Medulla oblongata (tissue), 1 donor: Measurements from ENCODE around the gene SPATA31C2.
"Not testable (repeated sequence)": the region's sequence is repeated elsewhere in the genome, so short reads cannot be mapped to it uniquely, and the experiment has no call there.

Experiments used
- DNase-seq: peaks from one replicate; pipeline ENCODE4 v3.0.0-alpha.2; 2015; ENCODE audit errors: extremely low spot score

The SPATA31C2 gene

DNA sequence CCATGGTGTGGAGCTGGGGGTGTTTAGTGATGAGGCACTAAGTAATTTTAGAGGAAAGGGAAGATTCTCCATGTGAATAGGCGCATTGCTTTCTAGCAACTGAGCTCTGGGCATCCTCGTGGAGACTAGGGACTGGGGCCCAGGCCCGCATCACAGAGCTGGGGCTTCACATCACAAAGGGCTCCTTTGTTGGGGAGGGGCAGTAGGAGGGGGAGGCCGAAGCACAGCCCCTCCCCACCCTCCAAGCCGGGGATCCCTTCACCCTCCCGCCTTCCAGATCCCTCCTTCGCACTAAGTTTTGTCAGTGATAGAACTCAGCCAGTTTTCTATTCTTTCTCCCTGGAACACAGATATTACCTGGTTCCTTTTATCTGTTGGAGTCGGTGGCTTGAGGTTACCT is at the start of gene SPATA31C2:
SPATA31C2 (minus strand) TSS at position 101 of the 400 bp plus-strand sequence; CDS start at position 72, 29 bp downstream.
- DNase-seq: not testable (repeated sequence)

DNA sequence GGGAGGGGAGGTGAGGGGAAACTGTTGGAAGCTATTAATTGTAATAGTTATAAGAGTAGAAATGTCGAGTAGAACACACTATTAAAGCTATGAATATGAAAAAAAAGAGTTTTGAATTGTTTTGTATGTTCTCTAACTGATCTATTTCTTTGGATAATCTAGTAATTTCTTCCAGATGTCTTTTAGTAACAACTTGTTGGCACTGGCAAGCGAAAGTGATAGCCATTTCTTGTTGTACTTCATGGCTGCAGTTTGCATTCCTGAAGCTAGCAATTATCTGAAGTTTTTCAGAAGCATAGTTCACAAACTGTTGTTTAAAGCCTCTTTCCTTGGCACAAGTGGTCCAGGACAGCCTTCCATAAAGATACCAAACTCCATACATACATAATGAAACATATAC is 49.4 kb upstream of the SPATA31C2 start:
- no peak for DNase-seq

DNA sequence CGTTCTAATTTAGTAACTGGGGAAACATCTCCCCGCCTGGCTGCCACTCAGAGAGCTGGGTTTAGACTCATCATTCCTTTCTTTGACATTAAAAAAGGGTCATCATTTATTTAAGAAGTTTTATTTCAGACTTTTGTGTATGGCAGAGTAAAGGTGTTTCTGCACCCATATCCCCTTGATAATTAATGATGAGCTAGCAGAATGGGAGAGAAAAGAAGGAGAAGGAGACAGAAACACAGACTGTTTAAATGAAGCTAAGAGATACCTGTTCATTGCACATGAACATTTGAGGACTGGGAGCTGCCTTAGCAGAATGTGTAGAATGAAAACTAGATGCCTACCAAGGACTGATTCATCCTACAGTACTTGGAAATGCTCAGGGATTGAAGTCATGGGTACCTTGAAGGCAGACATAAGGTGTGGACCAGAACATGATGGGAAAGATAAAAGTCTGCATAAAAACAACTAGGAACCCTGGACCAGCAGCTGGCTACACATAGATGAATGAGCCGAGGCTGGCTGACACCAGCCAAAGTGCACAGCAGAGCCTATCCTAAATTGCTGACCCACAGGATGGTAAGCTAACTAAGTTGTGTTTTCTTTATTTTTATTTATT is 48.3 kb upstream of the SPATA31C2 start:
- no peak for DNase-seq

DNA sequence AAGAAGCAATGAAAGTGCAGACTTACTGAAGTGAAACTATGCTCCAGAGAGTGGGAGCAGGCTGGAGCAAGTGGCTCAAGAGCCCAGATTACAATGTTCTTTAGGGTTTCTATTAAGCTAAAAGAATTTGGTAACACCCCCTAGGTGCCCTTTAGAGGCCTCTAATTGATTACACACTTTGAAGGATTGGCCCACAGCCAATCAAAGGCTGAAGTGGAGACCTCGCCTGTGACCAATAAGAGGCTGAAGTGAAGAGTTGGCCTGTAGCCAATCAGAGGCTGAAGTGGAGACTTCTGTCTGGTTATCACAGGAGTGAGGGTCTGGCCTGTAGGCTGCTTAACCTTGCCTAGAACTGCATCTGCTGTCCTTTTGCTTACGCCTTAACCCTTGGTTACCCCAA is 46.7 kb upstream of the SPATA31C2 start:
- no peak for DNase-seq

DNA sequence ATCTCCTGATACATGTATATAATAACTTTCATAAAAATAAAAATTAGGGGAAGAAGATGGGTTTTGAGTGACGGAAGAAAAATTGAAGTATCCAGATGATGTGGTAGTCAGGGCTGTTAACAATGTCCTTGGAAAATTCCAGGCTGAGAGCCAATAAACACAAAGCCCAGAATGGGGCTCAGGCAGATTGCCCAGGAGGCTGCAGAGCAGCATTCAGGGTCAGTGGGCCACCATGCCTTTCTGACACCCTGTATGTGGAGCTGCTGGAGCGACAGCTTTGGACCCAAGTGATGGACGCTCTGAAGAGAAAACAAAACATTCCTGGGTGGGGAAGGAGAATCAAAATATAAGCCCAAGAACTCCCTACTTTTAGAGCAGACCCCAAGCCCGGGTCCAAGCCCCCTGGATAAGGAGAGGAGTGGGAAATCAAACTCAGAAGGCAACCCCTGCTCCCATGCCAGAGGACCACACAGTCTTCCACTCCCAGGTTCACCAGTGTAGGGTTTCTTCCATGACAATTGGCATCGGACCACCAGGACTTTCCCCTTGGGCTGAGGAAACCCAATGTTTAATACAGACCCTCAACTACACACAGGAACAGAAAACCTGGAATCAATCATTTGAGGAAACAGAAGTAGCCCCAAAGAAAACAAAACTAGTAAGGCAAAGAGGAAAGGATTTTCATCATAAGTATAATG is 45.7 kb upstream of the SPATA31C2 start:
- peak; percentile 14 for DNase-seq

DNA sequence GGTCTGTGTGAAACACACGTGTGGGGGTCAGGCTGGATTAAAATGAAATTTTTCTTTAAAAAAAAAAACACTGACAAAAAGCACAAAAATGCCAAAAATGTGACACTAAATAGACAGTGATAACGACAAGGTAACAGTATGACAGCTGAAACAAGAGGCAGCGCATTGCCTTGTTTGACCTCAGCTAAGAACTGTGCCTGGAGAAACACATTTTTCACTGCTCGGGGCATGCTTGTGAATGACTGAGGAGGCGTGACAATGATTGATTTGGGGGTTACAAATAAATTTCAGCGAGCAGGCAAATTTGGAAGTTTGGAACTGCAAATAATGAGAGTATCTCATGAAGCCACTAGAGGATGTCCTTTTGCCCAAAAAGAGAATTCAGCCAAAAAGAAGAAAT is 44.2 kb upstream of the SPATA31C2 start:
- no peak for DNase-seq

DNA sequence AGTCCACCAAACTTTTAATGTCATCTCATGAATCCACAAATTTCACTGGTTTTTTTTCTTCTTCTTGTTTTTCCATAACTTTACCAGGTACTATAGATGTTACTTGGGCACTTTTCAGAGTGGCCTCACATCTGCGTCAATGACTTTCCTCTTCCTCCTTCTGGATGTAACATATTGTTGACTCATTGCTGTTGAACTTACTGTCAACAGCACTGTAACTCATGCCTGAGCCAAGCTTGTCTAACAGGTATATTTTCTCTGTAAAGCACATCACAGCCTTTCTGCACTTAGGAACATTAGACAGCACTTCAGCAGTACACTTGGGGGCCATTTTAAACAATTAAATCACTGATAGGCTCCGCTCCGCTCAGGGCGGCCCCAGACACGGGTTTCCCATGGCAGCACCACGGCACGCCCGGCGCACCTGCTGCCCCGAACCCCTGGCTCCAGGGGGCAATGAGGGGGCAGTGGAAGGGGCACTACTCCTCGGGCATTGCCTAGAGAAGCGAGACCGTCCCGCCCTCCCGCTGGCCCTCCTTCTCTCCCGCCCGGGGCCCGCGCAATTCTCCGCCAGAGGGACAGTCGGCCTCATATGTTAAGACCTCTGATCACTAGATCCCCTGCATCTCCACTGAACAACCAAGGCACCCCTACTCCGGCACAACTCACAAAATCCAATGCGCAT is 41.9 kb upstream of the SPATA31C2 start:
- DNase-seq: no peak

DNA sequence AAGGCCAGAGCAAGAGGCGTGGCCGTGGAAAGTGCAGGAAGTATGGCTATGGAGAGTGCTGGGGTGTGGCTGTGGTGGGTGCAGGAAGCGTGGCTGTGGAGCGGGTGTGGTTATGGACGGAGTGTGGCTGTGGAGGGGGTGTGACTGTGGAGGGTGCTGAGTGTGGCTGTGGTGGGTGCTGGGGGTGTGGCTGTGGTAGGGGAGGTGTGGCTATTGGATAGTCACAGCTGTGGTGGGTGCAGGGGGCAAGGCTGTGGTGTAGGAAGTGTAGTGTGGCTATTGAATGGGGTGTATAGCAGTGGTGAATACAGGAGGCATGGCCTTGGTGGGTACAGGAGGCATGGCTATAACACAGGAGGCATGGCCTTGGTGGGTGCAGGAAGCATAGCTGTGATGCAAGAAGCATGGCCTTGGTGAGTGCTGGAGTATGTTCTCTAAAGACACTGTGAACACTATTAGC is 40.8 kb upstream of the SPATA31C2 start:
- DNase-seq: no peak

DNA sequence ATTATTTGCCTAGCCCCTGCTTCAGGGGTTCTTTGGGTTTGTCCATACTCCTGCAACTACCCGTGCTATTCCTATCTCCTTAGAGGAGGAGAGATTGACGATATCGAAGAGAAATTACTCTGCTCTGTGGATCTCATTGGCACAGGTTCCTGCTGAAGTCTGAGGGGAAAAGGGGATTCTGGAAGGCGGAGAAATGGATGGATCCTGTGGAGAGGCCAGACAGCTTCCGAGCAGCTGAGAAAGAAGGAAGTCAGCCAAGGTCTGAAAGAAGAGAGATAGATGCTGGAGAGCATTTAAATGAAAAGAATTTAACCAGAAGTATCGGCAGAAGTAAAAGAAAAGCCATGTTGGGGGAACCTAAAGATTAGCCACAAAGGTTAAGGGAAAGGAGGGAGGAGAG is 40.4 kb upstream of the SPATA31C2 start:
- DNase-seq: no peak

DNA sequence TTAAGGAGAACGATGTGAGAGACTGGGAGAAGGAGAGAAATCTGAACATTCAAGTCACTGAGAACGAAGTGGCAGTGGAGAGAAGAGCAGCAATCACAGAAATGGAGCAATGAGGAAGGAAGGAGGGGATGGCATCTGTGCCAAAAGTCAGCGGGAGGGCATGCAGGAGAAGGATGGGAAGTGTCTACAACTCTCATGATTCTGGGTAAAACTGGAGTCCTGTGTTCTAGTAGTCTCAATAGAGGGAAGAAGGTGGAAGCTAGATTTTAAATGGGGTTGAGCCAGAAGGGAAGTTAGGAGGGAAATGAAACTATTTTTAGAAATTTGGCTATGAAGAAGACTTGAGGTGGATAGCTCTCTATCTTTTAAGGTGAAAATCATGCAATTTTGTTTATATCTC is 39.1 kb upstream of the SPATA31C2 start:
- DNase-seq: peak; percentile 28

DNA sequence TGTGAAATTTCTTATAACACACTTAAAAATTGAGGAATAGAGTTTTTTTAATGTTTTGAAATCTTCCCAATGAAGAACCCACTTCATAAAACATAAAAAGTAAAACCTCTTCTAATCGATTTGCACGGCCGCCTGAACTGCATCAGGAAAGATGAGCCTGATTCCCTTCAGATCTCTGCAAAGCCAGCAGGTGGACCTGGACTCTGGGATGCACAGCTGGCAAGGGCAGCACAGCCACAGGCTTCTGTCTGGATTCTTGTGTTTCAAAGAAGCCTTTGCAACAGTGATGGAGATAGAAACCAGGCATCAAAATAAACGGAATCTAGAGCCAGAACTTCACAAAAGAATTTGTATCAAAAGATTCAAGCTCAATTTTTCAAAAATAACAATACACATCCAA is 36.0 kb upstream of the SPATA31C2 start:
- no peak for DNase-seq

DNA sequence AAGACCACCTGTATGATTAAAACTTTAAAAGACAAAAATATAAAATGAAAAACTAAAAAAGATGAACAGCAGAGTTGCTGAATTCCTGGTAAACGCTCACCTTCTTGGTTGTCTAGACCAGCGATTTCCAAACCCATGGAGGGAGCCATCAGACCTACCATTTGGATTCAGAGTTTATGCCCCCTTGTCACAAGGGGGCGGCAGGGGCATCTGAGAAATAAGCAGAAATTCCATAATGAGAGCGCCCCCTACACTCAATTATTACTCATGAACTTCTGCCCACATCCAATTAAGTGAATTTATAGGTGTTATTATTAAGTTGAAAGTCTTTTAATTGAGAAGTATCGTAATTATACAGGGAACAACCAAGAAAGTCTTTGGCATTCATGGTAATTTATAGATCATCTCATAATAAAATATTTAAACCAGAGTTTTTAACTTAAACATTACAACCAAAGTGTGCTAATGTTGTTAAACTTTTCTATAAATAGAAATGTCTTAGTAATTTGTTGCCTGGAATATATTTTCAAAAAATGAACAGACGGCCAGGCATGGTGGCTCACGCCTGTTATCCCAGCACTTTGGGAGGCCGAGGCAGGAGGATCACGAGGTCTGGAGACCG is 35.2 kb upstream of the SPATA31C2 start:
- DNase-seq: peak; percentile 68

DNA sequence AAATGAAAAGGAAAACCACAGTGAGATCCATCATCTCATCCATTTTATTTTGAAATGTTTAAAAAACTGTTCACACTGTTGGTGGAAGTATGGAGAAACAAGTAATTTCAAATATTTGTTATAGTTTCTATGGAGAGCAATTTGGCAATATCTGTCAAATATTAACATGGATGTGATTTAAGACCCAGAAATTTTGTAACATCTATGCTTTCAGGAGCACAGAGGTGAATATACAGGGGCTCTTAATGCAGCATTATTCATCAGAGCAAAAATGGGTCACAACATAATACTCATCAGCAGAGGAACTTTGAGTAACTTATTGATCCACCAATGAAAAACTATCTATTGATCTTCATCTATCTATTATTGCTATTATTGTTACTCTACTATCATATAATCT is 31.4 kb upstream of the SPATA31C2 start:
- DNase-seq: no peak

DNA sequence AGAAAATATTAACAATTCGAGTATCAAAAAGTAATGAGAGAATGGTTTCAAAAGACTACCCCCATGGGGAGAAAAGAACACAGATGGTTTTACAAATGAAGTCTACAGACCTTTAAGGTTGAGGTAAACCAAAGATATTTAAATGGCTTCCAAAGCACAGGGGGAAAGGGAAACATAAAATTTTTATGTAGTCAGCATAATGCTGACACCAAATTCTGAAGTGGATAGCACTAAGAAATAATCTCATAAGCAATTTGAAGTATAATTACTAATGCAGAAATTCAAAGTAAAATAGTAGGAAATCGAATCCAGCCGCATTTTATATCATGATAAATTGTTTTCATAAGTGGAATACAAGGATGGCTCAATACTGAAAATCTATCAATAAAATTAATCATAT is 30.3 kb upstream of the SPATA31C2 start:
- no peak for DNase-seq

DNA sequence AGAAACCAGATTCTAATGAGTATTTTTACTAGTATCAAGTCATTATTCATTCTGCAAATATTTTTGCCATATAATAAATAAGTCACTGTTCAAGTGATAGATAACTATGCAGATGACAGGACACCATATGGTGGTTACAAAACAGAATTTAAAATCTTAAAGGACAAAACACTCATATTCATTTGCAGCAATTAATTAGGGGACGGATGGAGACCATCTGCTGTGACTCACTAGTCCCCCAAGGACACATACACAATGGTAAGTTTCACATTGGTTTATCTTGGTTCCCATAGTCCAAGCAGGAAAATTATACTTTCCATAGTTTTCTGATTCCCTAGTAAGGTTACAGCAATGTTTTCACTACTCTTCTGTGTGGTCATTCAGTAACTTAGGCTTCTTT is 28.4 kb upstream of the SPATA31C2 start:
- DNase-seq: no peak

DNA sequence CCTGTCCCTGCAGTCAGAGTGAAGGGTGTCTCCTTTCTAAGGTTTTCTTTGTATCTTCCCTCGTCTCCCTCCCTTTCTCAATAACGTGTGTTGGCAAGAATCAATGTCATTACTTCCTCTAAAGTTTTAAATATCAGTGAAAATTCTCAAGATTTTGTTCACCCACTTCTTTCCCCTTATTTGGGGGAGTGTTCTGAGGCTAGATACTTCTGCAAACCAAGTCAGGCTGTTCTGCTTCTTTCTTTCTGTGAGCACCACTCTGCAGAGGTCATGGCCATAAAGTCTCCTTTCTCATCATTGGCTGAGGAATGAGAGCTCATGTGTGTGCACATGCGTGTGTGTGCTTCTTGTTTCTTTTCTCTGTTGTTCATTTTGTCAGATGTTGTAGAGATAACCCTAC is 26.6 kb upstream of the SPATA31C2 start:
- no peak for DNase-seq

DNA sequence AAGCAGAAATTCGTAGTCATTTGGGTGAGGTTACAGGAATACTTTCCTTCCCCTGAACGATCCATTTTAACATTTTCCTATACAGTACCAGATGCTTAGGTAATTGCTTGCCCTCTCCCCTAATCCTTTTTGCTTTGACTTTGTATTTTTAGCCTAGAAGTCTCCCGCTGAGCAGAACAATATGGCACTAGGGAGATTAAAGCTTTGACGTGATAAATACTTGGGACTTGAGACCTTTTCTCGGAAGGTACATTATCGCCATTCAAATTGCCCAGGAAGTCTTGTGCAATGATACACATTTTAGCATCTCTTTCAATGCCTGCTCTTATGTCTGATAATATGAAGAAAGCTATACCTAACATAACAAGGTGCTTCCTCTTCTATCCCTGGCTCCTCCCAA is 22.9 kb upstream of the SPATA31C2 start:
- DNase-seq: no peak

DNA sequence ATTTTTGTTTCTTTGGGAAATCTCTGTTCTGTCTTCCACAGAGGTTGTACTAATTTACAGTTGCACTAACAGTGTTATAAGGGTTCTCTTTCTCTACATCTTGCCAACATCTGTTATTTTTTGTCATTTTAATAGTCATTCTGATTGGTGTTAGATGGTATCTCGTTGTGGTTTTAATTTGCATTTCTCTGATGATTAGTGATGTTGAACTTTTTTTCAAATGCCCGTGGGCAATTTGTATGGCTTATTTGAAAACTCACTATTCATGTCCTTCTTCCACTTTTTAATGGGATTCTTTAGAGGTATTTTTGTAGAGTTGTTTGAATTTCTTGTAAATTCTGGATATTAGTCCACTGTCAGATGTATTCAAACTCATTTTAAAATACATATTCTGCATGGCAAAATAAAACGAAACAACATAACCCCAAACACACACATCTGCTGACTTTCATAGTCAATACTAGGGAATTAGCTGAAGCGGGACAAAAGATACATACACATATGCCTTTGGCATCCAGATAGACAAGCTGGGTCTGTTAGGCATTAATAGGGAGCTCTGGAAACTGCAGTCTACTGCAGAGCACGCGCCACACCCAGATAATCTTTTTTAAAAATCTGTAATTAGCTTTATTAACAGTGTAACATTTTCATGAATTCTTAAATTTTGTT is 5.8 kb upstream of the SPATA31C2 start:
- no peak for DNase-seq

DNA sequence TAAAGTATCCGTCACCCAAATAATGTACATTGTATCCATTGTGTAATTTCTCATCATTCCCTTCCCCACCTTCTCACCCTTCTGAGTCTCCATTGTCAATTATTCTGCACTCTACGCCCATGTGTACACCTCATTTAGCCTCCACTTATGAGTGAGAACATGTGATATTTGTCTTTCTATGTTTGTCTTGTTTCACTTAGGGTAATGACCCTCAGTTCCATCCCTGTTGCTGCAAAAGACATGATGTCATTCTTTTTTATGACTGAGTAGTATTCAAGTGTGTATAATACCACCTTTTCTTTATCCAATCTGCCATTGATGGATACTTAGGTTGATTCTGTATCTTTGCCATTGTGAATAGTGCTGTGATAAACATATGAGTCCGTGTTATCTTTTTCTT is 4.9 kb upstream of the SPATA31C2 start:
- DNase-seq: no peak

DNA sequence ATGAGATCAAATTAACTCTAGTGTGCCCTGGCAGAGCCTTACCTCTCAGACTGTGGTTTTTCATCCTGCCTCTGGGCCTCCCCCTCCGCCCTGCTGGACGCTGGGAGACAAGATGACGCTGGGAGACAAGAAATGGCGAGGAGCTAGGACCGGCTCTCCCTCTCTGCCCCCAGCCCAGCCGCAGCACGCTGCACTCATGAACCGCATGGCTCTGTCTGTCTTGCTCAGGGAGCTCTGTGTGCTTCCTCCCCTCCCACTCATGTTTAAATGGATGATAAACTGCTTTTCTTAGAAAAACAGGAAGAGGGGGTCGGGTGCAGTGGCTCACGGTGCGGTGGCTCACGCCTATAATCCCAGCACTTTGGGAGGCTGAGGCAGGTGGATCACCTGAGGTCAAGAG is 4.7 kb downstream of the SPATA31C2 start:
- DNase-seq: not testable (repeated sequence)

DNA sequence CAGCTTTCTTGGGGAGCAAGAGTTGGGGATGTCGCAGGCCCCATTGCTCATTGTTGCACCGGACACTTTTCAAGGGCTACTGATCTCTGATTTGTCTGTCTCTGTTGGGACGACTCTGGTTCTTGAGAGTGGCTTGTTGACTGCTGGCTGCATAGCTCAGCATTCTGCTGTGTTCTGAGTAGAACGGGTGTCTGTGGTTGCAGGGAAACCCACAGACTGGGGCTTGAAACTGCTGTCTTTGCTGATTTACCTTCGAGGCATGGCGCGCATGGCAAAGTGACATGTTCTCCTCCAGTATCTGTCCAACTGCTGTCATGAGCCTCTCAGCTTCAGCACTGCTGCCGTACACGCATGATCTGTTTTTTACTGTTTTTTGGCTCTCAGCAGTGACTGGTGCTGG is 8.7 kb downstream of the SPATA31C2 start:
- not testable (repeated sequence) for DNase-seq

DNA sequence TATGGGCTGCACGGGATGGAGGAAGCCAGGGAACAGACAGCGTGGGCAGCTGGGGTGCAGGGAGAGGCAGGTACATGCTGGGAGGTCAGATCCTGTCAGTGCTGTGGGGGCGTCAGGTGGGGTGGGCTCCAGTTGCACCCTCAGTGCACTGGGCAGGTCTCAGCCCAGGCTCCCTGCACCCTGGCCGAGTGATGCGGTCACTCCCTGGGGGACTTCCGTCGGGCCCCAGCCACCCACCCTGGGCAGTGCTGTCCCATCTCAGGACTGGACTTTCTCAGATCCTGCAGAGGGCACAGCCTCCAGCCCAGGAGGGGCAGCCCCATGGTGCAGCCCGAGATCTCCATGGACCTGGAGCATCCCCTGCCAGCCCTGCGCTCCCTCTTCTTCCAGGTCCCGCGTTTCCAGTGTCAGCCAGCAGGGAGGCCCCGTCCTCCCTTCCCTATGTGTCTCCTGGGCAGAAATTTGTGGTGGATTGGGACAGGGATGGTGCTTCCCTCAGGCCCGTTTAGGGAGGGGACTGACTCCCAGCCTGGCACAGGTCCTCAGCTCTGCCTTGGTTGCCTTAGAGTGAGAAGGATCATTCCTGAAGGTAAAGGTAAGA is 10.5 kb downstream of the SPATA31C2 start:
- not testable (repeated sequence) for DNase-seq
